Upper lobe of left lung (tissue), 4 donors: ENCODE data around the gene MEF2A.

ENCODE experiments used
- CTCF ChIP-seq, 6 experiments: fragments of 450-650 bp in 4 of 6; fragments of 200-600 bp in 2 of 6; sonication (generic) in 2 of 6; IDR thresholded peaks; one replicate each; pipeline ENCODE4 v1.5.1; 2016 to 2019; ENCODE audit warnings: antibody characterized with exemption in 6 of 6
- EP300 ChIP-seq, 4 donors: sonication (generic); formaldehyde crosslinking; IDR thresholded peaks; one replicate each; pipeline ENCODE4 v1.5.1; 2017; ENCODE audit warnings: antibody characterized with exemption in 4 of 4, control low read depth in 2 of 4
- POLR2A ChIP-seq, 4 donors: fragments of 450-650 bp; IDR thresholded peaks; one replicate each; pipeline ENCODE4 v1.5.1; 2016 to 2017; ENCODE audit warnings: antibody characterized with exemption in 4 of 4, mild to moderate bottlenecking in 2 of 4

- TF ChIP-seq CTCF (IDR thresholded peaks at IDR 0.05) (no peak), EP300 (IDR thresholded peaks at IDR 0.05) (no peak), POLR2A (IDR thresholded peaks at IDR 0.05) (no peak)
Observed at GRCh38 chr15:99606646-99607045, 40.9 kb downstream of the MEF2A start.
